DMS79 treated with DMSO at 0.1 percent for 48 hours (cell line): Measurements from ENCODE around the gene NOS1AP.

Source experiments
- DNase-seq: peaks from one replicate; lab custom pipeline; 2025; lab: John Stamatoyannopoulos, UW

The NOS1AP gene

DNA sequence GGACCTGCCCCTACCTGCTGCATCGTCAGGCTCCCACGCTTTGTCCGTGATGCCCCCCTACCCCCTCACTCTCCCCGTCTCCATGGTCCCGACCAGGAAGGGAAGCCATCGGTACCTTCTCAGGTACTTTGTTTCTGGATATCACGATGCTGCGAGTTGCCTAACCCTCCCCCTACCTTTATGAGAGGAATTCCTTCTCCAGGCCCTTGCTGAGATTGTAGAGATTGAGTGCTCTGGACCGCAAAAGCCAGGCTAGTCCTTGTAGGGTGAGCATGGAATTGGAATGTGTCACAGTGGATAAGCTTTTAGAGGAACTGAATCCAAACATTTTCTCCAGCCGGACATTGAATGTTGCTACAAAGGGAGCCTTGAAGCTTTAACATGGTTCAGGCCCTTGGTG lies 298.3 kb downstream of the NOS1AP start:
- no peak for DNase-seq

GRCh38 chr1:162368451-162368850 lies 299.0 kb downstream of the NOS1AP start:
- peak; percentile 9 for DNase-seq

- no peak for DNase-seq
These were observed 300.1 kb downstream of the NOS1AP start for GRCh38 chr1:162369571-162369970.

- no peak for DNase-seq
These were observed 300.7 kb downstream of the NOS1AP start for GRCh38 chr1:162370161-162370560.

- DNase-seq = no peak
These were observed 301.2 kb downstream of the NOS1AP start for GRCh38 chr1:162370721-162371120.

- DNase-seq = no peak
These were observed 302.1 kb downstream of the NOS1AP start for GRCh38 chr1:162371611-162372010.

DNA sequence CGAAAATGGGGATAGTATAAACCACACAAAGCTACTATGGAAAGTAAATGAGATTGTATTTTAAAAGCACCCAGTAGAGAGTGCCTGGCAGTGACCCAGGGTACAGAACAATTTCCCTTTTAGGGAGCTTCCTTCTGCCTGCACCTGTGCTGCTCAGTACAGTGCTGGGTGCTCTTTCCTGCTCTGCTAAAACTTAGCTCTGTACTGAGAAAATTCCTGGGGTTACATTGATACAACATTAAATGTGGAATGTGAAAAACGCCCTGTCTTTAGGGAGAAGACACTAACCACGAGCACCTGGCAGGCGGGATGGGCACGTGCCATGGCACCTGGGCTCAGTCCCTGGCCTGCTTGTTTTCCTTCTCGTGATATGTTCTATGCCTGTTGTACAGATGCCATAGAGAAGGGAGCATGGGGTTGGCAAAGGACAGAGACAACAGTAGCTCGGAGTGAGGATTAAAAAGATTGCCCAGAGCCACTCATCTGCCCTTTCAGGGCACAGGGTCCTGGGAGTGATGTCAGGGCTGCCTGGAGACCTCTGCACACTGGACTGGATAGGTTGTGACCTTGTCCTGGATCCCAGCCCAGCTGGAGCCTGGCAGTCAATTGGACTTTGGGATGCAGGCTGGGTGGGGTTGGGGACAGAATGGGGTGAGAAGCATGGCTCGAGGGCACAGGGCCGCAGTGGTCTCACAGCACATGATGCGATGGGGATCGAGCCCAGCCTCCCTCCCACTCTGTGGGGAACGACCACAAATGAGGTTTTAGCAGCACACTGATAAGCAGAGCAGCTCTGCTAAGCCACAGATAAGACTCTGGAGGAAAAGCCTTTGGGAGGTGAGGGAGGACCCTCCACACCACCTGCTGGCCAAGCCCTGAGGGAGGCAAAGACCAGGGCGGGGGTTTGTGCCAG lies 302.9 kb downstream of the NOS1AP start:
- DNase-seq = no peak

GRCh38 chr1:162373072-162373427 lies 303.6 kb downstream of the NOS1AP start:
- no peak for DNase-seq

GRCh38 chr1:162373541-162374260 lies 304.2 kb downstream of the NOS1AP start:
- no peak for DNase-seq

DNA sequence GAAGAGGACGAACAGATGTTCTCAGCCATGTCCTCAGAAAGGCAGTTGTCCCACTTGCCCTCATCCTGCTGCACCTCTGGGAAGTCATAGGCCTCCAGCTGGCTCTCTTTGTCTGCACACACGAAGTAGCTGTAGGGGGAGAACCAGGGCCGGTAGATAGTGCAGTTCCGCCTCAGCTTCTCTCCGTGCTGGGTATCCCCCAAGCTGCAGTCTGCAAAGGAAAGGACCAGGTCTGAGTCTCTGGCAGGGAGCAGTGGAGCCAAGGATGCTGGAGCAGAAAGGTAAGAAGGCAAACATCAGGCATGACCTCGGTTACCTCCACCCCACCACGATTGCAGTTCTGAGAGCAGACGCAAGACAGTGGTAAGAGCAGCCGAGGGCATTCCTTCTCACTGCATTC lies 304.9 kb downstream of the NOS1AP start:
- DNase-seq = no peak

DNA sequence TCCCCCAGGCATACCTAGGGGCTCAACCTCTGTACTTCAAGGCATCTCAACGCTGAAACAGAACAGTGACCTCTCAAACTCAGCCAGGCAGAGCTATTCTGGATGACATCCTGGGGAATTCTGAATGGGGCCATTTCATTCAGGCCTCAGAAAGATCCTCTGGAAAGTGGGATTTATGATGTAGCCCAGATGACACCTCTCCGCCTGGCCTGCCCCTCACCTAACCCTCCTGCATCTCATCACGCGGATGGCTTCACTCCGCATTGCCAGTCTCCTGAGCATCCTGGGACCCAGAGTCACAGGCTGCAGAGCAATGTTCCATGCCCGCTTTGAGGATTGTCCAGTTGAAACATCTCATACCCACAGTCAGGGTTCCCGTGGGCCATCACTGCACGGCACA lies 306.0 kb downstream of the NOS1AP start:
- no peak for DNase-seq

GRCh38 chr1:162376691-162377090 lies 307.2 kb downstream of the NOS1AP start, which contains the start of gene SPATA46:
Gene SPATA46, minus strand, starts transcription at chr1:162376854. Its CDS starts 64 bp downstream, at chr1:162376790.
- DNase-seq = no peak

- DNase-seq = no peak
These were observed 310.8 kb downstream of the NOS1AP start for GRCh38 chr1:162380061-162380846.

DNA sequence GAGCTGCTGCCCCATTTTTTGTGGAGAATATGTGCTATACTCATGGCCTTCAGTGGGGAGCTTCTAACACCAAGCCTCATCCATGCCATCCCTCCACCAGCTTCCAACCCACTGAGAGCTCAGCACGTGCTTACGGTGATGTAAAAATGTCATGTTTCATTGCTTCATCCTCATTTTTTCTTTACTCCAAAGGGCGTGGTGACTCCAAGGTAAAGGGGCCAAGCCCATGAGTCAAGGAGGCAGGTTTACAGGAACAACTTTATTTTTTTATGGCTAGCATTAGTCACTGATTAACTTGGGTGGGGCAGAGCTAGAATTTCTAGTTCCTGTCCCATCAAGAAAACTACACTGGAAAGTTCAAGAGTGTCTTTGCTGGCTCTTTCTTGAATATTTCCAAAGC lies 311.9 kb downstream of the NOS1AP start, which contains the start of gene C1orf226:
Gene C1orf226, plus strand, starts transcription at position 346 of the 400 bp plus-strand sequence. CDS start 174 bp downstream, outside the sequence.
- DNase-seq = no peak

DNA sequence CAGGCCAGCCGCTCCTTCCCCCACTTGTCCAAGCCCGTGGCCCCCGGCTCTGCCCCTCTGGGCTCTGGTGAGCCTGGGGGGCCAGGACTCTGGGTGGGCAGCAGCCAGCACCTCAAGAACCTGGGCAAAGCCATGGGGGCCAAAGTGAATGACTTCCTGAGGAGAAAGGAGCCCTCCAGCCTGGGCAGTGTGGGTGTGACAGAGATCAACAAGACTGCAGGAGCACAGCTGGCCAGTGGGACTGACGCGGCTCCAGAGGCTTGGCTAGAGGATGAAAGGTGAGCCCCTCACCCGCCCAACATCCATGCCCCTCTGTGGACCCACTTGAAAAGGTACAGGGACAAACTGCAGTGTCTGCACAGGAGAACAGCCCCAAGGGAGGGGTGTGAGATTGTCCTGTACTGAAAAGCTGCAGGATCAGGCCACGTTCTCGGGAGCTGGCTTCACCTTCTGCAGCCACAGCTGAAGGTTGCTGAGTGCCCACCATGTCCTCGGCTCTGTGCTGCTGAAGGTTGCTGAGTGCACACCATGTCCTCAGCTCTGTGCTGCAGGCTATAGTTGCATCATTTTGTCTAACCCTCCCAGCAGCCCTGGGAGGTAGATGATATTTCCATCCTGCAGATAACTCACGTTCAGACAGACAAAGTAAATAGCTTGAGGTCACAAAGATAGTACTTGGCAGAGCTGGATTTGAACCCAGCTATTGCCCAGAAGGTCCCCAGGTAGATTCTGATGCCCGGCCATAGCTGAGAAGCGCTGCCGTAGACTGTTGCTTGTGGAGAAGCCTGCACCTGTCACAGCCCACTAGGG lies 312.7 kb downstream of the NOS1AP start:
- no peak for DNase-seq

DNA sequence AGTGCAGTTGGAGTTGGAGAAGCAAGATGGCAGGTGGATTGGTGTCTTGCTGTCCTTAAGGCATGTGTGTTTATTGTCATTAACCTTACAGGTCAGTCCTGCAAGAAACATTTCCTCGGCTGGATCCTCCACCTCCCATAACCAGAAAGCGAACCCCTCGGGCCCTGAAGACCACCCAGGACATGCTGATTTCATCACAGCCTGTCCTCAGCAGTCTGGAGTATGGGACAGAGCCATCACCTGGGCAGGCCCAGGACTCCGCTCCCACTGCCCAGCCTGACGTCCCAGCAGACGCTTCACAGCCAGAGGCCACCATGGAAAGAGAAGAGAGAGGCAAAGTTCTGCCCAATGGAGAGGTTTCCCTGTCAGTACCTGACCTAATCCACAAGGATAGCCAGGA lies 313.6 kb downstream of the NOS1AP start:
- no peak for DNase-seq

- DNase-seq = no peak
These were observed 314.0 kb downstream of the NOS1AP start for GRCh38 chr1:162383516-162383915.

DNA sequence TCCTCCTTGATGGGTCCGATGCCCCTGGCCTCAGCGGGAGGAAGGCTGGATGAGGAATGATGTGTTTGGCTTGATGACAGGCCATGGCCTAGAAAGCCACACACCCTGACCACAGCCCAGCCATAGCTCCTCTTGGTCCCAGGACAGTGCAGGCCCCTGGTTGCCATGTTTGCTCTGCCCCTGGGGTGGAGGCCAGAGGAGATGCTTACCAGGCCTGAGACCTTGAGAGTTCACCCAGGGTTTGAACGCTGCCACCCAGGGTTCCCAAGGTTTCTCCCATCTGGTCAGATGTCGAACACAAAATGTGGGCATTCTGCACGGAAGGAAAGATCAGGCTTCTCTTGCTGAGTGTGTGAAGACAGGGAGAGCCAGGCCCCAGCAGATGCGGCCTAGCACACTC lies 314.6 kb downstream of the NOS1AP start:
- no peak for DNase-seq

- DNase-seq = no peak
These were observed 315.2 kb downstream of the NOS1AP start for GRCh38 chr1:162384601-162385279.

DNA sequence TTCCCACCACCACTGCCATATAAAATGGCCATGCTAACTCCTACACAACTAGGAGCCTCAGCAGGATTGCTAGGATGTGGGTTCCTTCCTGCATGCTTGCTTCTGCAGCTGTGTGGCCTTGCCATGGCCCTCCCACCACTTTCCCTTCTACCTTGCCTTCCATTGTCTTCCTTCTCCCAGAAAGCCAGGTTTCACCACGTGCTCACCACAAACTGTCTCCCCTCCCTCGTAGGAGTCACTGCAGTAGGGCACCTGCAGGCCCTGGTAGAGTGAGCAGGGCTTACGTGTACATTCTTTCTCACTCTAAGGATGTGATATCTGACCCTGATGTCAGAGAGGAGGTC lies 315.8 kb downstream of the NOS1AP start:
- DNase-seq = no peak

GRCh38 chr1:162385702-162386101 lies 316.2 kb downstream of the NOS1AP start:
- no peak for DNase-seq
